ENCODE measurements around the gene ABCD2.
"Not testable (repeated sequence)": the region's sequence is repeated elsewhere in the genome, so short reads cannot be mapped to it uniquely, and the experiment has no call there.

Gene ABCD2

GRCh38 chr12:39532448-39532847 lies 87.2 kb downstream of the ABCD2 start:
- no peak for DNase-seq

GRCh38 chr12:39526974-39527373 lies 92.6 kb downstream of the ABCD2 start:
- DNase-seq = no peak

- DNase-seq = not testable (repeated sequence)
Measured at GRCh38 chr12:39522167-39522566, 97.4 kb downstream of the ABCD2 start.

- no peak for DNase-seq
Measured at GRCh38 chr12:39510001-39510400, 109.6 kb downstream of the ABCD2 start.

- no peak for DNase-seq
Measured at GRCh38 chr12:39505554-39505953, 114.0 kb downstream of the ABCD2 start.

GRCh38 chr12:39505023-39505422 lies 114.6 kb downstream of the ABCD2 start:
- no peak for DNase-seq

- no peak for DNase-seq
Measured at GRCh38 chr12:39503439-39503838, 116.2 kb downstream of the ABCD2 start.

- no peak for DNase-seq
Measured at GRCh38 chr12:39502726-39503125, 116.9 kb downstream of the ABCD2 start.
